Measurements from ENCODE around the gene MAD2L1BP. TPM values are rescaled to one million over a fixed set of nuclear protein-coding genes. Genes with fewer than 3 reads are reported as not detected.
"Not testable (repeated sequence)": the region's sequence is repeated elsewhere in the genome, so short reads cannot be mapped to it uniquely, and the experiment has no call there.

MAD2L1BP gene
- 39.1 and 46.7 TPM in 2 replicates for total RNA-seq (2014; rRNA removed; shearing (Covaris generic); ENCODE audit: low replicate concordance)

- in situ Hi-C loops (cut with HindIII; ENCODE audit: low pct_unique_long_range_greater_than_20kb, low sequenced_read_pairs), result no loop called here
- peak; percentile 76 for DNase-seq (ENCODE audit: low read depth)
Measured at GRCh38 chr6:43635387-43636307, at the start of gene MAD2L1BP. TSS of gene MAD2L1BP (plus strand) at chr6:43635840. CDS start at chr6:43635876, 36 bp downstream.

- DNase-seq (ENCODE audit: low read depth), result no peak
- in situ Hi-C loops (cut with HindIII; ENCODE audit: low pct_unique_long_range_greater_than_20kb, low sequenced_read_pairs), result no loop called here
Measured at GRCh38 chr6:43588194-43588593, 47.4 kb upstream of the MAD2L1BP start.

GRCh38 chr6:43589564-43589963 lies 46.1 kb upstream of the MAD2L1BP start:
- DNase-seq (ENCODE audit: low read depth); in situ Hi-C loops (cut with HindIII; ENCODE audit: low pct_unique_long_range_greater_than_20kb, low sequenced_read_pairs): not testable (repeated sequence)

GRCh38 chr6:43593938-43594337 lies 41.7 kb upstream of the MAD2L1BP start:
- DNase-seq (ENCODE audit: low read depth), result no peak
- in situ Hi-C loops (cut with HindIII; ENCODE audit: low pct_unique_long_range_greater_than_20kb, low sequenced_read_pairs), result no loop called here

GRCh38 chr6:43600595-43600994 lies 35.0 kb upstream of the MAD2L1BP start:
- in situ Hi-C loops (cut with HindIII; ENCODE audit: low pct_unique_long_range_greater_than_20kb, low sequenced_read_pairs), result no loop called here
- DNase-seq (ENCODE audit: low read depth), result no peak

- in situ Hi-C loops (cut with HindIII; ENCODE audit: low pct_unique_long_range_greater_than_20kb, low sequenced_read_pairs), result no loop called here
- DNase-seq (ENCODE audit: low read depth), result no peak
Measured at GRCh38 chr6:43604174-43604573, 31.5 kb upstream of the MAD2L1BP start.

GRCh38 chr6:43606019-43606418 lies 29.6 kb upstream of the MAD2L1BP start:
- in situ Hi-C loops (cut with HindIII; ENCODE audit: low pct_unique_long_range_greater_than_20kb, low sequenced_read_pairs), result no loop called here
- no peak for DNase-seq (ENCODE audit: low read depth)

- in situ Hi-C loops (cut with HindIII; ENCODE audit: low pct_unique_long_range_greater_than_20kb, low sequenced_read_pairs), result no loop called here
- DNase-seq (ENCODE audit: low read depth), result peak; percentile 62
Measured at GRCh38 chr6:43608310-43608763, 27.3 kb upstream of the MAD2L1BP start.

- in situ Hi-C loops (cut with HindIII; ENCODE audit: low pct_unique_long_range_greater_than_20kb, low sequenced_read_pairs), result no loop called here
- no peak for DNase-seq (ENCODE audit: low read depth)
Measured at GRCh38 chr6:43608807-43609206, 26.8 kb upstream of the MAD2L1BP start.

GRCh38 chr6:43609402-43609801 lies 26.2 kb upstream of the MAD2L1BP start:
- in situ Hi-C loops (cut with HindIII; ENCODE audit: low pct_unique_long_range_greater_than_20kb, low sequenced_read_pairs), result no loop called here
- DNase-seq (ENCODE audit: low read depth), result no peak

GRCh38 chr6:43610431-43610830 lies 25.2 kb upstream of the MAD2L1BP start:
- no peak for DNase-seq (ENCODE audit: low read depth)
- in situ Hi-C loops (cut with HindIII; ENCODE audit: low pct_unique_long_range_greater_than_20kb, low sequenced_read_pairs), result no loop called here

- in situ Hi-C loops (cut with HindIII; ENCODE audit: low pct_unique_long_range_greater_than_20kb, low sequenced_read_pairs), result no loop called here
- DNase-seq (ENCODE audit: low read depth), result no peak
Measured at GRCh38 chr6:43613721-43614395, 21.8 kb upstream of the MAD2L1BP start.

GRCh38 chr6:43614396-43614730 lies 21.3 kb upstream of the MAD2L1BP start:
- in situ Hi-C loops (cut with HindIII; ENCODE audit: low pct_unique_long_range_greater_than_20kb, low sequenced_read_pairs), result no loop called here
- DNase-seq (ENCODE audit: low read depth), result no peak

GRCh38 chr6:43616725-43617472 lies 18.7 kb upstream of the MAD2L1BP start:
- no peak for DNase-seq (ENCODE audit: low read depth)
- in situ Hi-C loops (cut with HindIII; ENCODE audit: low pct_unique_long_range_greater_than_20kb, low sequenced_read_pairs), result no loop called here

GRCh38 chr6:43621078-43621835 lies 14.4 kb upstream of the MAD2L1BP start:
- DNase-seq (ENCODE audit: low read depth), result no peak
- in situ Hi-C loops (cut with HindIII; ENCODE audit: low pct_unique_long_range_greater_than_20kb, low sequenced_read_pairs), result no loop called here

GRCh38 chr6:43621836-43622180 lies 13.8 kb upstream of the MAD2L1BP start:
- in situ Hi-C loops (cut with HindIII; ENCODE audit: low pct_unique_long_range_greater_than_20kb, low sequenced_read_pairs), result no loop called here
- no peak for DNase-seq (ENCODE audit: low read depth)

GRCh38 chr6:43622541-43622940 lies 13.1 kb upstream of the MAD2L1BP start:
- in situ Hi-C loops (cut with HindIII; ENCODE audit: low pct_unique_long_range_greater_than_20kb, low sequenced_read_pairs), result no loop called here
- DNase-seq (ENCODE audit: low read depth), result no peak
